ENCODE results near the gene TNRC6C. TPM values are rescaled to one million over a fixed set of nuclear protein-coding genes. Genes with fewer than 3 reads are reported as not detected.

Gene TNRC6C
- total and polyA plus RNA-seq, 2 of the 13 experiments (the other 11 are each of a cell fraction or from before 2014, with no cell fraction given), result 0.66 to 4.9 TPM

GRCh38 chr17:78144147-78144719 is 185.7 kb downstream of the TNRC6C start (continued):
- TF ChIP-seq ZNF280D (CRISPR knock-in tag; IDR thresholded peaks at IDR 0.05) (no peak), MAX (IDR thresholded peaks at IDR 0.05) (peak; percentile 75), CTCF (CRISPR knock-in tag; IDR thresholded peaks at IDR 0.05) (peak; percentile 36; the same call in 1 of the 2 replicates), SIX4 (CRISPR knock-in tag; IDR thresholded peaks at IDR 0.05) (no peak), ZFP36L1 (CRISPR knock-in tag; IDR thresholded peaks at IDR 0.05) (no peak), ZBTB3 (CRISPR knock-in tag; IDR thresholded peaks at IDR 0.05; ENCODE audit: borderline replicate concordance, low read depth) (no peak), HNF1A (IDR thresholded peaks at IDR 0.05; ENCODE audit: low read depth) (no peak), HNF1A (CRISPR knock-in tag; IDR thresholded peaks at IDR 0.05; ENCODE audit: borderline replicate concordance) (no peak), ZNF792 (CRISPR knock-in tag; IDR thresholded peaks at IDR 0.05) (no peak), PLRG1 (conservative IDR thresholded peaks at IDR 0.05) (no peak), TMF1 (CRISPR knock-in tag; IDR thresholded peaks at IDR 0.05; ENCODE audit: low read depth) (0 out of 2 replicates have a peak, but pooled peaks have one; percentile 11), RXRB (CRISPR knock-in tag; IDR thresholded peaks at IDR 0.05; ENCODE audit: borderline replicate concordance) (0 out of 2 replicates have a peak, but pooled peaks have one; percentile 27), IRF2 (CRISPR knock-in tag; IDR thresholded peaks at IDR 0.05) (0 out of 2 replicates have a peak, but pooled peaks have one; percentile 34), FOSL1 (CRISPR knock-in tag; IDR thresholded peaks at IDR 0.05; ENCODE audit: borderline replicate concordance) (no peak), RBM39 (IDR thresholded peaks at IDR 0.05; ENCODE audit: low read depth, low read length, poor library complexity, severe bottlenecking) (no peak), ZNF709 (CRISPR knock-in tag; IDR thresholded peaks at IDR 0.05) (no peak), SNRNP70 (IDR thresholded peaks at IDR 0.05; ENCODE audit: low read depth, low read length) (no peak), ZNF567 (CRISPR knock-in tag; IDR thresholded peaks at IDR 0.05; ENCODE audit: borderline replicate concordance) (0 out of 2 replicates have a peak, but pooled peaks have one; percentile 15), EZH2 (conservative IDR thresholded peaks at IDR 0.05; ENCODE audit: low read depth, low read length) (no peak), ZNF24 (IDR thresholded peaks at IDR 0.05) (no peak)
